ENCODE results near the gene HBB. TPM values are rescaled to one million over a fixed set of nuclear protein-coding genes. Genes with fewer than 3 reads are reported as not detected.

HBB gene
- total RNA-seq, 4 donors from 2014 or later = 3.7 to 45.8 (median 15.2) TPM

GRCh38 chr11:5238486-5238885 is 11.6 kb upstream of the HBB start:
- no peak overlapping the region for H3K27ac ChIP-seq
- WGBS = 66% methylated on average over 2 of the region's 2 CpGs
- H3K4me3 ChIP-seq = no peak overlapping the region
- H3K36me3 ChIP-seq = no peaks in the 10 kb centered on the region
- no peak for DNase-seq (ENCODE audit: low spot score in 2 of 2)
- no peaks in the 10 kb centered on the region for H3K9me3 ChIP-seq
- no peak for TF ChIP-seq POLR2AphosphoS5 (IDR thresholded peaks at IDR 0.05)
- no peaks in the 10 kb centered on the region for H3K27me3 ChIP-seq
- H3K4me1 ChIP-seq = no peaks in the 10 kb centered on the region

- Histone ChIP-seq H3K27me3 (no peaks in the 10 kb centered on the region), H3K36me3 (no peaks in the 10 kb centered on the region), H3K4me3 (no peak overlapping the region), H3K4me1 (no peaks in the 10 kb centered on the region), H3K9me3 (no peaks in the 10 kb centered on the region), H3K27ac (no peak overlapping the region)
- no peak for TF ChIP-seq EP300 (IDR thresholded peaks at IDR 0.05)
- no peak for TF ChIP-seq POLR2A (IDR thresholded peaks at IDR 0.05)
- TF ChIP-seq CTCF (IDR thresholded peaks at IDR 0.05) = no peak
- no peak for TF ChIP-seq POLR2AphosphoS5 (IDR thresholded peaks at IDR 0.05)
- 93% methylated on average over 1 of the region's 2 CpGs for WGBS
- no peak for DNase-seq (ENCODE audit: low spot score in 2 of 2)
Observed at GRCh38 chr11:5237420-5237819, 10.5 kb upstream of the HBB start.

- no peaks in the 10 kb centered on the region for H3K4me1 ChIP-seq
- 89% methylated on average over 5 of the region's 5 CpGs for WGBS
Observed at GRCh38 chr11:5235364-5236095, 8.7 kb upstream of the HBB start.

GRCh38 chr11:5234381-5234834 is 7.5 kb upstream of the HBB start, which contains the start of gene HBD:
HBD (minus strand) TSS chr11:5234483; CDS start chr11:5234433, 50 bp downstream.
- no peaks in the 10 kb centered on the region for H3K27me3 ChIP-seq
- H3K9me3 ChIP-seq = no peaks in the 10 kb centered on the region
- TF ChIP-seq POLR2A (IDR thresholded peaks at IDR 0.05) (no peak), CTCF (IDR thresholded peaks at IDR 0.05) (no peak), POLR2AphosphoS5 (IDR thresholded peaks at IDR 0.05) (no peak), EP300 (IDR thresholded peaks at IDR 0.05) (no peak)
- H3K4me3 ChIP-seq = no peak within 1 kb of the TSS
- no peak within 1 kb of the TSS for H3K27ac ChIP-seq
- no peaks in the 10 kb centered on the region for H3K4me1 ChIP-seq
- no peaks in the 10 kb centered on the region for H3K36me3 ChIP-seq
- WGBS = 37% methylated on average over 2 of the region's 2 CpGs
- no peak for DNase-seq (ENCODE audit: low spot score in 2 of 2)

More at GRCh38 chr11:5235364-5236095, 8.7 kb upstream of the HBB start:
- no peak overlapping the region for H3K27ac ChIP-seq
- no peaks in the 10 kb centered on the region for H3K36me3 ChIP-seq
- DNase-seq (ENCODE audit: low spot score in 2 of 2) = no peak
- no peak overlapping the region for H3K4me3 ChIP-seq
- no peak for TF ChIP-seq CTCF (IDR thresholded peaks at IDR 0.05)
- no peak for TF ChIP-seq EP300 (IDR thresholded peaks at IDR 0.05)
- TF ChIP-seq POLR2AphosphoS5 (IDR thresholded peaks at IDR 0.05) = no peak
- no peak for TF ChIP-seq POLR2A (IDR thresholded peaks at IDR 0.05)
- H3K27me3 ChIP-seq = no peaks in the 10 kb centered on the region
- no peaks in the 10 kb centered on the region for H3K9me3 ChIP-seq

- H3K27ac ChIP-seq = no peak overlapping the region
- TF ChIP-seq POLR2AphosphoS5 (IDR thresholded peaks at IDR 0.05) (no peak), EP300 (IDR thresholded peaks at IDR 0.05) (no peak), CTCF (IDR thresholded peaks at IDR 0.05) (no peak), POLR2A (IDR thresholded peaks at IDR 0.05) (no peak)
- H3K36me3 ChIP-seq = no peaks in the 10 kb centered on the region
- DNase-seq (ENCODE audit: low spot score in 2 of 2) = no peak
- WGBS = 83% methylated on average over 1 of the region's 1 CpG
- H3K4me1 ChIP-seq = no peaks in the 10 kb centered on the region
- H3K9me3 ChIP-seq = no peaks in the 10 kb centered on the region
- no peak overlapping the region for H3K4me3 ChIP-seq
- no peaks in the 10 kb centered on the region for H3K27me3 ChIP-seq
Observed at GRCh38 chr11:5233307-5233706, 6.4 kb upstream of the HBB start.

All from suprapubic skin (tissue), 4 donors.